Activated CD8-positive, alpha-beta memory T cell treated with anti-CD3 and anti-CD28 coated beads, Interleukin-2, amount 10 ng/mL, durations not matched to agents 7 days and 5 days (primary cell): Measurements from ENCODE around the gene NTM. TPM values are rescaled to one million over a fixed set of nuclear protein-coding genes. Genes with fewer than 3 reads are reported as not detected.

ENCODE experiments used
- ATAC-seq: fragments of 150-1000 bp; cut with Tn5 transposase; one replicate; pipeline ENCODE4 v1.10.0; 2021; ENCODE audit warnings: moderate library complexity
- CTCF ChIA-PET: fragments of 350-600 bp; sonication (Branson Sonifier 250); formaldehyde crosslinking; loops from one replicate; lab custom pipeline; 2021; ENCODE audit warnings: antibody characterized with exemption; lab: Charles Lee
- DNase-seq: peaks from one replicate; pipeline ENCODE4 v3.0.0-alpha.2; 2020
- H3K27ac Mint-ChIP-seq: one replicate; pipeline ENCODE4 v1.8.0; 2021; ENCODE audit warnings: mild to moderate bottlenecking, mixed read lengths
- H3K27me3 Mint-ChIP-seq: one replicate; pipeline ENCODE4 v1.8.0; 2021; ENCODE audit warnings: mixed read lengths
- H3K36me3 Mint-ChIP-seq: one replicate; pipeline ENCODE4 v1.8.0; 2021; ENCODE audit warnings: mild to moderate bottlenecking, mixed read lengths
- H3K4me1 Mint-ChIP-seq: one replicate; pipeline ENCODE4 v1.8.0; 2021; ENCODE audit warnings: mixed read lengths
- H3K4me3 Mint-ChIP-seq: one replicate; pipeline ENCODE4 v1.8.0; 2021; ENCODE audit warnings: mild to moderate bottlenecking, moderate library complexity, mixed read lengths
- H3K9me3 Mint-ChIP-seq: one replicate; pipeline ENCODE4 v1.8.0; 2022; ENCODE audit warnings: low read depth, mixed read lengths
- total RNA-seq, 2 experiments: library from RNA; stranded (reverse); gene quantifications; one replicate each; pipeline ENCODE4 v1.2.3, GENCODE V29; 2021

NTM gene
- total RNA-seq, 2 experiments from 2014 or later: not detected

DNA sequence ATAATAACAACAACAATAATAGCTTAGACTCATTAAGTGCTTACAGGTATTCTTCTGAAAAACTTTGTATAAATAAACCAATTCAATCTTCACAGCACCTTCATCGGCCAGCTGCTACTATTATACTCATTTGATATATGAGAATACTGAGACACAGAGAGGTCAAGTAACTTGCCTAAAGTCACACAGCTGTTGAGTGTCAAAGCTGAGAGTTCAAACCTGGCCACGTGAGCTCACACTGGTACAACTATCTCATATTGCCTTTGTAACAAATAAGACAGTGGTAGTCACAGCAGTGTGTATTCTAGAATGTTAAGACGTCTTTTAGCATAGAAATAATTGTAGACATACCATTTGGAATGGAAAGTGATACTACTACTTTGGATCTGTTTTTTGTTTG lies 268.5 kb downstream of the NTM start:
- CTCF ChIA-PET: no interaction called here
- no peak for DNase-seq
- Mint-ChIP-seq H3K4me1 (no peaks in the 10 kb centered on the region), H3K4me3 (no peak overlapping the region), H3K27me3 (no peaks in the 10 kb centered on the region), H3K27ac (no peak overlapping the region), H3K9me3 (peaks cover 3% of the 10 kb centered on the region), H3K36me3 (no peaks in the 10 kb centered on the region)
- ATAC-seq: no peak

DNA sequence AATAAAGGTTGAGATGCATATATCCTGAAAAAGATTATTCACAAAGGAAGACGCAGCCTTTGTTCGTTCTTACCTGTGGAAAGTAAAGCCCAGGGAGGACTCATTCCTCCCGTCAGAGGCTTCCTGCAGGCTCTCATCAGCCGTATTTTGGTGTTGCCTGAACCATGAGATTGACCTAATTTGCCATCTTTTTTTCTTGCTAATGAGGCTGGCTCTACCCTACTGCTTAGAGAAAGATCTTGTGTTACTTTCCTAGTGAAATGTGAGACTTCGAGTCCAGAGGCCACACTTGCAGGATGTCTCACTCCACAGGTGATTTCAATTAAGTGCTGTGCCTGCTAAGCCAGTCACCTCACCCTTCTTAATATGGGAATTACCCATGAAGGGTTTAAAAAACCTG lies 269.9 kb downstream of the NTM start:
- ATAC-seq (no peak), DNase-seq (no peak)
- Mint-ChIP-seq H3K4me1 (no peaks in the 10 kb centered on the region), H3K27me3 (no peaks in the 10 kb centered on the region), H3K36me3 (no peaks in the 10 kb centered on the region), H3K9me3 (peaks cover 3% of the 10 kb centered on the region), H3K27ac (no peak overlapping the region), H3K4me3 (no peak overlapping the region)
- CTCF ChIA-PET: no interaction called here

DNA sequence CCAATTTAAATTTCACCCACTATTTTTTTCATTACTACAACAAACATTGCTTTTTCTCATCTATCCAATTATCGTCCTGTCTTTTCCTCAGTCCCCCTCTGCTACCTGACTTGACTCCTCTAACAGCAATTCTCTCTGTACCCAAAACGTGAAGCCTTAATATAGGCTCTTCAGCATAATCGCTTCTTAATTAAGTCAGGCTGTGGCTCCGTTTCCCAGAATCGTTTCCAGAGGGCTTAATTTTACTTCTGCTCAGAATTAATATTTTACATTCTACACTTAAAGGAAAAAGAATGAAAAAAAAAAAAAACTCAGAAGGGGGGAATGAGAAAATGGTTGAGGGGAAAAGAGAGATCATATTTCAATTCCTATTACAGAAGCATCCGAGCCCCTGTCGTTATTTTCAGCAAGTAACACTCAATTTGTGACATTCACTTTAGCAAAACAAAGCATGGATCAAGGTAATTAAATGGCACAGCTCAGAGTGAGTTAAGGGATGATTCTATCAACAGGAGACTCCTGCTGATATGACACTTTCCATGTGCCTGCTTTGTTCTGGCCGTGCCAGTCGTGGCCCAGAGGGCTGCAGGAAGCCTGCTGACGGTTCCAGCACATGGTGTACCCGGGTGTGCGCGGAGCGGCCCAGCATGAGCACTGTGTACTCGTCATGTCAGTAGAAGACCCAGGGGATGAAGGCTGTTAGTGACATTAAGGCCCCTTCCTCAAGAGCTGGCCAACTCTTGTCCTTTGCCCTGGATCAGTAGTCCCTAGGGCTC lies 272.5 kb downstream of the NTM start:
- Mint-ChIP-seq H3K27ac (no peak overlapping the region), H3K4me3 (no peak overlapping the region), H3K36me3 (no peaks in the 10 kb centered on the region), H3K4me1 (no peaks in the 10 kb centered on the region), H3K9me3 (peaks cover 3% of the 10 kb centered on the region), H3K27me3 (no peaks in the 10 kb centered on the region)
- DNase-seq (no peak), ATAC-seq (no peak)
- CTCF ChIA-PET: no interaction called here

GRCh38 chr11:131644204-131644795 lies 273.9 kb downstream of the NTM start:
- no peak overlapping the region for H3K27ac Mint-ChIP-seq
- CTCF ChIA-PET: no interaction called here

DNA sequence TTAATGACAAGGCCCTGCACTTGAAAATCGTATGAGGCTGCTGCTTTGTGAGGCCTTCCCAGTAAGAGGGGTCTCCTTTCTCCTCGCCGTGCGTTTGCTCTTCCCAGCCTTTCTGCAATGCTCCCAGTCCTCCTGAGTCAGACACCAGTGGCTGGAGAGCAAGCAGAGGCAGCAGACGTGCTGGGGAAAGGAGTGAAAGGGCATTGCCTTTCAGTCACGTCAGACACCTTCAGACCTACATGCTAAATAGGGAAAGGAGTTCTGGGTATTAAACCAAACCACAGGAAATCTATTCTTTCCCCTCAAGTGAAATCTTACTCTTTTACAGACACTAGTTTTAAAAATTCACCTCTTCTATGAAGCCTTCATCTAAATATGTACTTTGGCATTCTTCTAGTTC lies 274.8 kb downstream of the NTM start:
- no peaks in the 10 kb centered on the region for H3K36me3 Mint-ChIP-seq
- CTCF ChIA-PET: no interaction called here
- ATAC-seq (no peak), DNase-seq (no peak)
- H3K9me3 Mint-ChIP-seq: peaks cover 5% of the 10 kb centered on the region
- H3K27me3 Mint-ChIP-seq: no peaks in the 10 kb centered on the region
- H3K4me3 Mint-ChIP-seq: no peak overlapping the region
- no peaks in the 10 kb centered on the region for H3K4me1 Mint-ChIP-seq
- no peak overlapping the region for H3K27ac Mint-ChIP-seq

More at GRCh38 chr11:131644204-131644795, 273.9 kb downstream of the NTM start:
- H3K4me3 Mint-ChIP-seq: no peak overlapping the region
- ATAC-seq (no peak), DNase-seq (no peak)
- no peaks in the 10 kb centered on the region for H3K27me3 Mint-ChIP-seq
- H3K36me3 Mint-ChIP-seq: no peaks in the 10 kb centered on the region
- H3K4me1 Mint-ChIP-seq: no peaks in the 10 kb centered on the region
- H3K9me3 Mint-ChIP-seq: peaks cover 3% of the 10 kb centered on the region

DNA sequence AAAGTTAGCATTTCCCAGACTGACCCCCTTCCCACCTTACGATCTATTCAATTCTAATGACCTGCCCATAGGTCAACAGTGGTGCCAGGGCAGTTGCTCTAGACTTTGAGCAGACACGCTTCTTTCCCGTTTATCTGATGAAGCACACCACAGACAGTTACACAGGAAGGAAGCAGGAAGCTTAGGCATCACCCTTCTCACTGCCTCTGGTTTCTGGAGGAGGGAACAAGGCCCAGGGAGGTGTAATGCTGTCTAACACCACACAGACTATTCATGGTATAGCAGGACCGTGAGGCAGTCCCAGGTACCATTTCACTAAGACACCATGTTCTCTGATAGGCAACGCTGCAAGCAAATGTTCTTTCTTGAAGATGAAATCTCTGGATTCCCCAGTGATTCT lies 279.4 kb downstream of the NTM start:
- no peak for ATAC-seq
- Mint-ChIP-seq H3K36me3 (no peaks in the 10 kb centered on the region), H3K9me3 (peaks cover 3% of the 10 kb centered on the region), H3K4me1 (no peaks in the 10 kb centered on the region), H3K27ac (no peak overlapping the region), H3K4me3 (no peak overlapping the region), H3K27me3 (no peaks in the 10 kb centered on the region)
- no peak for DNase-seq
- CTCF ChIA-PET: interaction anchor here (1.7 kb wide), 1 partner anchor 20 kb away, joined by 4 read pairs; no protein-coding TSS in a partner anchor

GRCh38 chr11:131652231-131652630 lies 281.8 kb downstream of the NTM start:
- CTCF ChIA-PET: no interaction called here
- H3K27ac Mint-ChIP-seq: no peak overlapping the region

GRCh38 chr11:131653260-131653659 lies 282.8 kb downstream of the NTM start:
- H3K36me3 Mint-ChIP-seq: no peaks in the 10 kb centered on the region
- no peaks in the 10 kb centered on the region for H3K27me3 Mint-ChIP-seq
- H3K4me1 Mint-ChIP-seq: no peaks in the 10 kb centered on the region
- H3K27ac Mint-ChIP-seq: no peak overlapping the region
- CTCF ChIA-PET: no interaction called here
- DNase-seq (no peak), ATAC-seq (no peak)
- H3K4me3 Mint-ChIP-seq: no peak overlapping the region
- peaks cover 3% of the 10 kb centered on the region for H3K9me3 Mint-ChIP-seq

More at GRCh38 chr11:131652231-131652630, 281.8 kb downstream of the NTM start:
- ATAC-seq (no peak), DNase-seq (no peak)
- no peaks in the 10 kb centered on the region for H3K27me3 Mint-ChIP-seq
- H3K9me3 Mint-ChIP-seq: peaks cover 3% of the 10 kb centered on the region
- no peaks in the 10 kb centered on the region for H3K36me3 Mint-ChIP-seq
- no peaks in the 10 kb centered on the region for H3K4me1 Mint-ChIP-seq
- no peak overlapping the region for H3K4me3 Mint-ChIP-seq

DNA sequence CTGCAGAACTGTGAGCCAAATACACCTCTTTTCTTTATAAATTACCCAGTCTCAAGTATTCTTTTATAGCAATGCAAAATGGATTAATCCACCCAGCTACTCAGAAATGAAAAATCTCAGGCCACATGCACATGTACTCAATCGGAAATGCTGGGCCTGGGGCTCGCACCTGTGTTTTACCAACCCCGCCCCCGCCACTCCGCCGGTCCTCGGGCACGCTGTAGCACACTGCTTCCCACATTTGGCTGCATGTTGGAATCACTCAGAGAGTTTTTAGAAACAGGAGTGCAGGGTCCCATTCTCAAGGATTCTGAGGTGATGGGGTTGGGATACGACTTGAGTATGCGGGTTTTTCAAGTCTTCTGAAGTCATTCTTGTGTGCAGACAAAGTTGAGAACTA lies 284.4 kb downstream of the NTM start:
- H3K4me1 Mint-ChIP-seq: no peaks in the 10 kb centered on the region
- no peaks in the 10 kb centered on the region for H3K36me3 Mint-ChIP-seq
- no peak for DNase-seq
- no peaks in the 10 kb centered on the region for H3K27me3 Mint-ChIP-seq
- ATAC-seq: no peak
- CTCF ChIA-PET: no interaction called here
- H3K27ac Mint-ChIP-seq: no peak overlapping the region
- H3K9me3 Mint-ChIP-seq: peaks cover under 1% of the 10 kb centered on the region
- no peak overlapping the region for H3K4me3 Mint-ChIP-seq

- Mint-ChIP-seq H3K27ac (no peak overlapping the region), H3K27me3 (no peaks in the 10 kb centered on the region), H3K9me3 (no peaks in the 10 kb centered on the region), H3K36me3 (no peaks in the 10 kb centered on the region), H3K4me3 (no peak overlapping the region), H3K4me1 (no peaks in the 10 kb centered on the region)
- ATAC-seq (no peak), DNase-seq (no peak)
- CTCF ChIA-PET: interaction anchor here (0.6 kb wide), 1 partner anchor 1385 kb away, joined by 3 read pairs; no protein-coding TSS in a partner anchor
Measured at GRCh38 chr11:131656179-131656838, 285.9 kb downstream of the NTM start.

DNA sequence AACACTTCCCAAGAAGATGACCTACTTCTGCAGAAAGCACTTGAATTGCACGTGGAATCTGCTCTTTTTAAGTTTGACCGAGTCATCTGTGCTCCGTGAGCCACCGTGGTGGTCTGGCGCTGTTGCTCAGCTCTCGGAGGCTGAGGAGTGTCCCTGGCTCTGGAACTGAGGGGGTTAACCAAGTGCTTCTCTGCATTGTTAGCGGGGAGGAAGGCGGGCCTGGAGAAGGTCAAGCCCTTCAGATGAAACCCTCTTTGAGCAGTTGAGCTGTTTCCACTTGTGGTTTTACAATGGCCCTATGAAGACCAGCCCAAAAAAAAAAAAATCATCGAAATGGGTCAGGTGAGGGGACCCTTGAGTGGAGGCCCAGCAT lies 286.4 kb downstream of the NTM start:
- CTCF ChIA-PET: interaction anchor here (0.6 kb wide), 1 partner anchor 1385 kb away, joined by 3 read pairs; no protein-coding TSS in a partner anchor
- no peaks in the 10 kb centered on the region for H3K4me1 Mint-ChIP-seq
- H3K4me3 Mint-ChIP-seq: no peak overlapping the region
- no peak overlapping the region for H3K27ac Mint-ChIP-seq
- DNase-seq (no peak), ATAC-seq (no peak)
- H3K27me3 Mint-ChIP-seq: no peaks in the 10 kb centered on the region
- no peaks in the 10 kb centered on the region for H3K9me3 Mint-ChIP-seq
- no peaks in the 10 kb centered on the region for H3K36me3 Mint-ChIP-seq

DNA sequence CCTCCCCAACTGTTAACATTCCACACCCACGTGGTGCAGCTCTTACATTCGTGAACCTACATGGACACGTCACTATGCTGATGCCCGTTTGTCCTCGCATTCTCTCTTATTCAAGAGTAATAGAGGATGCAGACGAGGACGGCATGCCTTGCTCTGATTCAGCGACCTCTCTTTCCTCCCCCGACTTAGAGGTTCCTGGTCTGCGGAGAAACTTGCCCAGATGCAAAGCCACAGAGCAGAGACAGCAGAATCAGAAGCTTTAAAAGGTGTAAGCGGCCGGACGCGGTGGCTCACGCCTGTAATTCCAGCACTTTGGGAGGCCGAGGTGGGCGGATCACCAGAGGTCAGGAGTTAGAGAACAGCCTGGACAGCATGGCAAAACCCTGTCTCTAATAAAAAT lies 288.0 kb downstream of the NTM start:
- Mint-ChIP-seq H3K4me1 (no peaks in the 10 kb centered on the region), H3K27ac (no peak overlapping the region), H3K36me3 (no peaks in the 10 kb centered on the region), H3K27me3 (no peaks in the 10 kb centered on the region), H3K4me3 (no peak overlapping the region), H3K9me3 (no peaks in the 10 kb centered on the region)
- ATAC-seq (no peak), DNase-seq (no peak)
- CTCF ChIA-PET: no interaction called here

- DNase-seq (no peak), ATAC-seq (no peak)
- CTCF ChIA-PET: no interaction called here
- no peak overlapping the region for H3K27ac Mint-ChIP-seq
- no peaks in the 10 kb centered on the region for H3K4me1 Mint-ChIP-seq
- no peaks in the 10 kb centered on the region for H3K36me3 Mint-ChIP-seq
- no peak overlapping the region for H3K4me3 Mint-ChIP-seq
- H3K9me3 Mint-ChIP-seq: no peaks in the 10 kb centered on the region
- no peaks in the 10 kb centered on the region for H3K27me3 Mint-ChIP-seq
Measured at GRCh38 chr11:131658952-131659351, 288.5 kb downstream of the NTM start.

DNA sequence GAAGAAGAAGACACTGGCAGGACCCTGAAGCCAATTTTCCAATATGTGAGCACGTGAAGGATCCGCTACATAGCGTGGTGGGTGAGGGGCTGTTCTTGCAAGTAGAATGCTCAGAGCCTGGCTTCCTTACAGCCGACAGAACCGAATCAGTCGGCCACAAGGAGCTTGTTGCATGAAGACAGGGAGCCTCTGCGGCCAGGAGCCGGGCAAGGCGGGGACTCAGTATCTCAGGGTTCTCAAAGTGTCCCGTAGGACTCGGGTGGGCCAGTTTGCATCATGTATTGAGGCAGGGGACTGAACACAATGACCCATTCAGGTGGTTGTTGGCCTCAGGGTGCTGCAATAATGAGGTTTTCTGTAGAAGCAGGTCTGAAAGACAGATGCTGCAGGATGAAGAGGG lies 289.5 kb downstream of the NTM start:
- no peaks in the 10 kb centered on the region for H3K36me3 Mint-ChIP-seq
- no peak for ATAC-seq
- no peak overlapping the region for H3K4me3 Mint-ChIP-seq
- no peak overlapping the region for H3K27ac Mint-ChIP-seq
- DNase-seq: no peak
- CTCF ChIA-PET: no interaction called here
- no peaks in the 10 kb centered on the region for H3K27me3 Mint-ChIP-seq
- no peaks in the 10 kb centered on the region for H3K4me1 Mint-ChIP-seq
- no peaks in the 10 kb centered on the region for H3K9me3 Mint-ChIP-seq
